HEK293 (cell line): ENCODE measurements around the gene SLX1A.

ENCODE experiments used
- HOXA7 ChIP-seq: sonication (generic); formaldehyde crosslinking; IDR thresholded peaks from 2 replicates; pipeline ENCODE4 v1.8.1; 2022; ENCODE audit warnings: missing genetic modification reagents, borderline replicate concordance
- MYNN ChIP-seq: fragments of 450-650 bp; formaldehyde crosslinking; IDR thresholded peaks from 2 replicates; pipeline ENCODE4 v1.5.1; 2016; ENCODE audit warnings: missing biosample characterization, missing genetic modification characterization, borderline replicate concordance
- MZF1 ChIP-seq: fragments of 450-650 bp; formaldehyde crosslinking; IDR thresholded peaks from 2 replicates; pipeline ENCODE4 v1.5.1; 2017; ENCODE audit warnings: missing biosample characterization, missing genetic modification characterization, borderline replicate concordance
- OSR2 ChIP-seq: fragments of 450-650 bp; formaldehyde crosslinking; IDR thresholded peaks from 2 replicates; pipeline ENCODE4 v1.5.1; 2016; ENCODE audit warnings: missing biosample characterization, missing genetic modification characterization
- OVOL3 ChIP-seq: fragments of 450-650 bp; formaldehyde crosslinking; IDR thresholded peaks from 2 replicates; pipeline ENCODE4 v1.5.1; 2016; ENCODE audit warnings: missing biosample characterization, missing genetic modification characterization
- SCRT1 ChIP-seq: fragments of 450-650 bp; formaldehyde crosslinking; IDR thresholded peaks from 2 replicates; pipeline ENCODE4 v1.5.1; 2016; ENCODE audit warnings: missing biosample characterization, missing genetic modification characterization, borderline replicate concordance
- ZBTB48 ChIP-seq: fragments of 450-650 bp; formaldehyde crosslinking; IDR thresholded peaks from 2 replicates; pipeline ENCODE4 v1.5.1; 2016; ENCODE audit warnings: missing biosample characterization, missing genetic modification characterization
- ZFP41 ChIP-seq: fragments of 450-650 bp; formaldehyde crosslinking; IDR thresholded peaks from 2 replicates; pipeline ENCODE4 v1.5.1; 2016; ENCODE audit warnings: missing biosample characterization, missing genetic modification characterization, borderline replicate concordance
- ZFP69B ChIP-seq: fragments of 450-650 bp; formaldehyde crosslinking; IDR thresholded peaks from 2 replicates; pipeline ENCODE4 v1.5.1; 2016; ENCODE audit warnings: missing biosample characterization, missing genetic modification characterization
- ZNF274 ChIP-seq, 2 experiments: fragments of 200-500 bp in 1 of 2; fragments of 450-650 bp in 1 of 2; sonication (Bioruptor generic) in 1 of 2; formaldehyde crosslinking in 1 of 2; IDR thresholded peaks; 2 replicates each; pipeline versions ENCODE4 v1.5.1 to v1.6.1; 2014 to 2016; ENCODE audit warnings: borderline replicate concordance in 1 of 2, inconsistent platforms in 1 of 2, low read length in 1 of 2, missing biosample characterization in 1 of 2, missing genetic modification characterization in 1 of 2
- ZNF324 ChIP-seq: fragments of 450-650 bp; formaldehyde crosslinking; IDR thresholded peaks from 2 replicates; pipeline ENCODE4 v1.5.1; 2016; ENCODE audit warnings: missing biosample characterization, missing genetic modification characterization
- ZNF341 ChIP-seq: fragments of 450-650 bp; formaldehyde crosslinking; IDR thresholded peaks from 2 replicates; pipeline ENCODE4; 2016; ENCODE audit warnings: low read depth, missing biosample characterization, missing genetic modification characterization
- ZNF350 ChIP-seq: fragments of 450-650 bp; formaldehyde crosslinking; IDR thresholded peaks from 2 replicates; pipeline ENCODE4 v1.5.0; 2017; ENCODE audit warnings: missing biosample characterization, mild to moderate bottlenecking, missing genetic modification characterization
- ZNF394 ChIP-seq: fragments of 450-650 bp; formaldehyde crosslinking; IDR thresholded peaks from 2 replicates; pipeline ENCODE4 v1.5.1; 2016; ENCODE audit warnings: missing biosample characterization, missing genetic modification characterization, mild to moderate bottlenecking, moderate library complexity, borderline replicate concordance
- ZNF48 ChIP-seq: fragments of 450-650 bp; formaldehyde crosslinking; IDR thresholded peaks from 2 replicates; pipeline ENCODE4 v1.5.1; 2016; ENCODE audit warnings: missing biosample characterization, missing genetic modification characterization
- ZNF501 ChIP-seq: fragments of 450-650 bp; formaldehyde crosslinking; IDR thresholded peaks from 2 replicates; pipeline ENCODE4 v1.5.1; 2016; ENCODE audit warnings: missing biosample characterization, missing genetic modification characterization
- ZNF510 ChIP-seq: fragments of 450-650 bp; formaldehyde crosslinking; IDR thresholded peaks from 2 replicates; pipeline ENCODE4 v1.5.1; 2018; ENCODE audit warnings: mild to moderate bottlenecking, missing genetic modification characterization, missing biosample characterization; ENCODE audit not compliant: insufficient replicate concordance
- ZNF529 ChIP-seq: fragments of 450-650 bp; formaldehyde crosslinking; IDR thresholded peaks from 2 replicates; pipeline ENCODE4 v1.5.1; 2017; ENCODE audit warnings: missing genetic modification characterization, missing biosample characterization; ENCODE audit not compliant: insufficient replicate concordance
- ZNF571 ChIP-seq: fragments of 450-650 bp; formaldehyde crosslinking; IDR thresholded peaks from 2 replicates; pipeline ENCODE4 v1.5.0; 2017; ENCODE audit warnings: missing biosample characterization, missing genetic modification characterization
- ZNF654 ChIP-seq: fragments of 450-650 bp; formaldehyde crosslinking; IDR thresholded peaks from 2 replicates; pipeline ENCODE4 v1.5.1; 2016; ENCODE audit warnings: low read depth, missing biosample characterization, missing genetic modification characterization
- ZNF747 ChIP-seq: fragments of 450-650 bp; formaldehyde crosslinking; IDR thresholded peaks from 2 replicates; pipeline ENCODE4 v1.5.1; 2016; ENCODE audit warnings: missing biosample characterization, missing genetic modification characterization
- TF ChIP-seq, protein P1 (sequence below): fragments of 450-650 bp; formaldehyde crosslinking; IDR thresholded peaks from 2 replicates; pipeline ENCODE4 v1.5.1; 2017; ENCODE audit warnings: missing biosample characterization, missing genetic modification characterization
- TF ChIP-seq, protein P2 (sequence below): fragments of 450-650 bp; formaldehyde crosslinking; IDR thresholded peaks from 2 replicates; pipeline ENCODE4 v1.5.1; 2017; ENCODE audit warnings: missing biosample characterization, missing genetic modification characterization
- TF ChIP-seq, protein P3 (sequence below): fragments of 450-650 bp; formaldehyde crosslinking; IDR thresholded peaks from 2 replicates; pipeline ENCODE4 v1.5.1; 2016; ENCODE audit warnings: missing biosample characterization, missing genetic modification characterization, low read depth
- TF ChIP-seq, protein P4 (sequence below): fragments of 450-650 bp; formaldehyde crosslinking; IDR thresholded peaks from 2 replicates; pipeline ENCODE4 v1.5.1; 2016; ENCODE audit warnings: missing biosample characterization, missing genetic modification characterization
- TF ChIP-seq, protein P5 (sequence below): fragments of 450-650 bp; formaldehyde crosslinking; IDR thresholded peaks from 2 replicates; pipeline ENCODE4 v1.5.1; 2016; ENCODE audit warnings: missing biosample characterization, missing genetic modification characterization

SLX1A gene

DNA sequence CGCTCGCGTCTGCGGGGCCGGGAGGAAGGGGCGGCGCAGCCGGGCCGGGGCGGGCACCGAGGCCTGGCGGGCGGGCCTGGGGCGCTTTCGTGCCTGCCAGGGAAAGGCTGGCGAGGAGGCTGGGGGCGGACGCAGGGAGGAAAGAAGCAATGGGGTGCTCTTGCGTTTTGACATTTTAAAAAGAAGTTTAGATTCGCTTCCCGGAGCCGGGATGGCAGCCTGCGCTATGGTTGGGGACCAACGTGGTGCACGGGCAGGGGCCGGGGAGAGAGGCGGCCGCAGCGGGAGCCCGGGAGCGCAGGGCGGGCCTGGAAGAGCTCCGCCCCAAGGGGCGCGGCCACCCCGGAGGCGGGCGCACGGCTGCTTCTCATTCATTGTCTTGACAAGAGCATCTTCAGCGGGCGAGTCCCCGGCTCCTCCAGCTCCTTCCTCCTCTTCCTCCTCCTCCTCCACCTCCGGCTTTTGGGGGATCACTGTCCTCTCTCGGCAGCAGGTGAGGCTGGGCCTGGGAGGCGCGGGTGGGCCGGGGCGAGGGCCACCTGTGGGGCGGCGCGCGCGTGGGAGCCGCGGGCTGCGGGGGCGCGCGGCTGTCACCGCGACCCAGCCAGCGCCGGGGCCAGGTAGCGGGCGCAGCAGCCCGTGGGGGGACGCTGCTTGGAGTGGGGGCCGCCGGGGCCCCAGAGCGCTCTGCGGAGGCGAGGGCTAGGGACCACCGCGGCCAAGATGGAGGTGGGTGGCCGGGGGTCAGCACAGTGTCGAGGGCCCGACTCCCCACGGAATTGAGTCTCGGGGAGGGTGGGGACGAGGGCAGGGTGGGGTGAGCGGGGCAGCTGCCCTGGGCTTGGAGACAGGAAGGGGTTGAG lies 10.2 kb upstream of the SLX1A start, which contains the start of gene CORO1A (continued):
- TF ChIP-seq, protein P1, sequence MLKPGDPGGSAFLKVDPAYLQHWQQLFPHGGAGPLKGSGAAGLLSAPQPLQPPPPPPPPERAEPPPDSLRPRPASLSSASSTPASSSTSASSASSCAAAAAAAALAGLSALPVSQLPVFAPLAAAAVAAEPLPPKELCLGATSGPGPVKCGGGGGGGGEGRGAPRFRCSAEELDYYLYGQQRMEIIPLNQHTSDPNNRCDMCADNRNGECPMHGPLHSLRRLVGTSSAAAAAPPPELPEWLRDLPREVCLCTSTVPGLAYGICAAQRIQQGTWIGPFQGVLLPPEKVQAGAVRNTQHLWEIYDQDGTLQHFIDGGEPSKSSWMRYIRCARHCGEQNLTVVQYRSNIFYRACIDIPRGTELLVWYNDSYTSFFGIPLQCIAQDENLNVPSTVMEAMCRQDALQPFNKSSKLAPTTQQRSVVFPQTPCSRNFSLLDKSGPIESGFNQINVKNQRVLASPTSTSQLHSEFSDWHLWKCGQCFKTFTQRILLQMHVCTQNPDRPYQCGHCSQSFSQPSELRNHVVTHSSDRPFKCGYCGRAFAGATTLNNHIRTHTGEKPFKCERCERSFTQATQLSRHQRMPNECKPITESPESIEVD (tag by site-specific recombination): no peak
- no peak for TF ChIP-seq ZNF48 (tag by site-specific recombination)
- 0 out of 2 replicates have a peak, but pooled peaks have one; percentile 7 for TF ChIP-seq OSR2 (tag by site-specific recombination)
- TF ChIP-seq, protein P2, sequence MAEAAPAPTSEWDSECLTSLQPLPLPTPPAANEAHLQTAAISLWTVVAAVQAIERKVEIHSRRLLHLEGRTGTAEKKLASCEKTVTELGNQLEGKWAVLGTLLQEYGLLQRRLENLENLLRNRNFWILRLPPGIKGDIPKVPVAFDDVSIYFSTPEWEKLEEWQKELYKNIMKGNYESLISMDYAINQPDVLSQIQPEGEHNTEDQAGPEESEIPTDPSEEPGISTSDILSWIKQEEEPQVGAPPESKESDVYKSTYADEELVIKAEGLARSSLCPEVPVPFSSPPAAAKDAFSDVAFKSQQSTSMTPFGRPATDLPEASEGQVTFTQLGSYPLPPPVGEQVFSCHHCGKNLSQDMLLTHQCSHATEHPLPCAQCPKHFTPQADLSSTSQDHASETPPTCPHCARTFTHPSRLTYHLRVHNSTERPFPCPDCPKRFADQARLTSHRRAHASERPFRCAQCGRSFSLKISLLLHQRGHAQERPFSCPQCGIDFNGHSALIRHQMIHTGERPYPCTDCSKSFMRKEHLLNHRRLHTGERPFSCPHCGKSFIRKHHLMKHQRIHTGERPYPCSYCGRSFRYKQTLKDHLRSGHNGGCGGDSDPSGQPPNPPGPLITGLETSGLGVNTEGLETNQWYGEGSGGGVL: no peak
- no peak for TF ChIP-seq OVOL3
- TF ChIP-seq SCRT1: no peak
- TF ChIP-seq, protein P3, sequence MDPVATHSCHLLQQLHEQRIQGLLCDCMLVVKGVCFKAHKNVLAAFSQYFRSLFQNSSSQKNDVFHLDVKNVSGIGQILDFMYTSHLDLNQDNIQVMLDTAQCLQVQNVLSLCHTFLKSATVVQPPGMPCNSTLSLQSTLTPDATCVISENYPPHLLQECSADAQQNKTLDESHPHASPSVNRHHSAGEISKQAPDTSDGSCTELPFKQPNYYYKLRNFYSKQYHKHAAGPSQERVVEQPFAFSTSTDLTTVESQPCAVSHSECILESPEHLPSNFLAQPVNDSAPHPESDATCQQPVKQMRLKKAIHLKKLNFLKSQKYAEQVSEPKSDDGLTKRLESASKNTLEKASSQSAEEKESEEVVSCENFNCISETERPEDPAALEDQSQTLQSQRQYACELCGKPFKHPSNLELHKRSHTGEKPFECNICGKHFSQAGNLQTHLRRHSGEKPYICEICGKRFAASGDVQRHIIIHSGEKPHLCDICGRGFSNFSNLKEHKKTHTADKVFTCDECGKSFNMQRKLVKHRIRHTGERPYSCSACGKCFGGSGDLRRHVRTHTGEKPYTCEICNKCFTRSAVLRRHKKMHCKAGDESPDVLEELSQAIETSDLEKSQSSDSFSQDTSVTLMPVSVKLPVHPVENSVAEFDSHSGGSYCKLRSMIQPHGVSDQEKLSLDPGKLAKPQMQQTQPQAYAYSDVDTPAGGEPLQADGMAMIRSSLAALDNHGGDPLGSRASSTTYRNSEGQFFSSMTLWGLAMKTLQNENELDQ (tag by site-specific recombination): no peak
- TF ChIP-seq MYNN: no peak
- TF ChIP-seq HOXA7 (CRISPR knock-in tag): no peak
- no peak for TF ChIP-seq ZNF341 (tag by site-specific recombination)
- TF ChIP-seq, protein P4, sequence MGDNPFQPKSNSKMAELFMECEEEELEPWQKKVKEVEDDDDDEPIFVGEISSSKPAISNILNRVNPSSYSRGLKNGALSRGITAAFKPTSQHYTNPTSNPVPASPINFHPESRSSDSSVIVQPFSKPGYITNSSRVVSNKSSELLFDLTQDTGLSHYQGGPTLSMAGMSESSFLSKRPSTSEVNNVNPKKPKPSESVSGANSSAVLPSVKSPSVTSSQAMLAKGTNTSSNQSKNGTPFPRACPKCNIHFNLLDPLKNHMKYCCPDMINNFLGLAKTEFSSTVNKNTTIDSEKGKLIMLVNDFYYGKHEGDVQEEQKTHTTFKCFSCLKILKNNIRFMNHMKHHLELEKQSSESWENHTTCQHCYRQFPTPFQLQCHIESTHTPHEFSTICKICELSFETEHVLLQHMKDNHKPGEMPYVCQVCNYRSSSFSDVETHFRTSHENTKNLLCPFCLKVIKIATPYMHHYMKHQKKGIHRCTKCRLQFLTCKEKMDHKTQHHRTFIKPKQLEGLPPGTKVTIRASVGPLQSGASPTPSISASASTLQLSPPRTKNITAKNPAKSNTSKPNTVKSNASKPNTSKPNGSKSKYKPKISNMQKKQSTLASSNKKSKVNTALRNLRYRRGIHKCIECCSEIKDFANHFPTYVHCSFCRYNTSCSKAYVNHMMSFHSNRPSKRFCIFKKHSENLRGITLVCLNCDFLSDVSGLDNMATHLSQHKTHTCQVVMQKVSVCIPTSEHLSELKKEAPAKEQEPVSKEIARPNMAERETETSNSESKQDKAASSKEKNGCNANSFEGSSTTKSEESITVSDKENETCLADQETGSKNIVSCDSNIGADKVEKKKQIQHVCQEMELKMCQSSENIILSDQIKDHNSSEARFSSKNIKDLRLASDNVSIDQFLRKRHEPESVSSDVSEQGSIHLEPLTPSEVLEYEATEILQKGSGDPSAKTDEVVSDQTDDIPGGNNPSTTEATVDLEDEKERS (tag by site-specific recombination): no peak
- no peak for TF ChIP-seq ZNF747 (tag by site-specific recombination)
- TF ChIP-seq ZNF324 (tag by site-specific recombination): no peak
- no peak for TF ChIP-seq ZFP41 (tag by site-specific recombination)
- no peak for TF ChIP-seq ZNF529 (tag by site-specific recombination)
- TF ChIP-seq ZNF274 (IDR thresholded peaks at IDR 0.05; ENCODE audit: low read length): no peak
- no peak for TF ChIP-seq ZNF274 (tag by site-specific recombination; IDR thresholded peaks at IDR 0.05; ENCODE audit: borderline replicate concordance)
- TF ChIP-seq, protein P5, sequence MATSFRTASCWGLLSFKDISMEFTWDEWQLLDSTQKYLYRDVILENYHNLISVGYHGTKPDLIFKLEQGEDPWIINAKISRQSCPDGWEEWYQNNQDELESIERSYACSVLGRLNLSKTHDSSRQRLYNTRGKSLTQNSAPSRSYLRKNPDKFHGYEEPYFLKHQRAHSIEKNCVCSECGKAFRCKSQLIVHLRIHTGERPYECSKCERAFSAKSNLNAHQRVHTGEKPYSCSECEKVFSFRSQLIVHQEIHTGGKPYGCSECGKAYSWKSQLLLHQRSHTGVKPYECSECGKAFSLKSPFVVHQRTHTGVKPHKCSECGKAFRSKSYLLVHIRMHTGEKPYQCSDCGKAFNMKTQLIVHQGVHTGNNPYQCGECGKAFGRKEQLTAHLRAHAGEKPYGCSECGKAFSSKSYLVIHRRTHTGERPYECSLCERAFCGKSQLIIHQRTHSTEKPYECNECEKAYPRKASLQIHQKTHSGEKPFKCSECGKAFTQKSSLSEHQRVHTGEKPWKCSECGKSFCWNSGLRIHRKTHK (tag by site-specific recombination): no peak
- no peak for TF ChIP-seq ZNF350 (tag by site-specific recombination)
- TF ChIP-seq ZBTB48 (tag by site-specific recombination): peak; percentile 86
- TF ChIP-seq ZNF510 (tag by site-specific recombination): no peak
- no peak for TF ChIP-seq ZNF501 (tag by site-specific recombination)
- TF ChIP-seq ZFP69B (tag by site-specific recombination): no peak
- TF ChIP-seq ZNF654 (tag by site-specific recombination): no peak
- TF ChIP-seq ZNF394: no peak
- no peak for TF ChIP-seq ZNF571 (tag by site-specific recombination)
- TF ChIP-seq MZF1 (tag by site-specific recombination): no peak
